NCI-H748 treated with DMSO at 0.1 percent for 48 hours (cell line): ENCODE data around the gene PLK5.
A peak's percentile ranks its signal among the peaks of the same experiment; 100 is the strongest.
"Not testable (repeated sequence)": the region's sequence is repeated elsewhere in the genome, so short reads cannot be mapped to it uniquely, and the experiment has no call there.

Experiments
- DNase-seq: peaks from one replicate; lab custom pipeline; 2025; lab: John Stamatoyannopoulos, UW

Gene PLK5, protein sequence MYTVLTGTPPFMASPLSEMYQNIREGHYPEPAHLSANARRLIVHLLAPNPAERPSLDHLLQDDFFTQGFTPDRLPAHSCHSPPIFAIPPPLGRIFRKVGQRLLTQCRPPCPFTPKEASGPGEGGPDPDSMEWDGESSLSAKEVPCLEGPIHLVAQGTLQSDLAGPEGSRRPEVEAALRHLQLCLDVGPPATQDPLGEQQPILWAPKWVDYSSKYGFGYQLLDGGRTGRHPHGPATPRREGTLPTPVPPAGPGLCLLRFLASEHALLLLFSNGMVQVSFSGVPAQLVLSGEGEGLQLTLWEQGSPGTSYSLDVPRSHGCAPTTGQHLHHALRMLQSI

DNA sequence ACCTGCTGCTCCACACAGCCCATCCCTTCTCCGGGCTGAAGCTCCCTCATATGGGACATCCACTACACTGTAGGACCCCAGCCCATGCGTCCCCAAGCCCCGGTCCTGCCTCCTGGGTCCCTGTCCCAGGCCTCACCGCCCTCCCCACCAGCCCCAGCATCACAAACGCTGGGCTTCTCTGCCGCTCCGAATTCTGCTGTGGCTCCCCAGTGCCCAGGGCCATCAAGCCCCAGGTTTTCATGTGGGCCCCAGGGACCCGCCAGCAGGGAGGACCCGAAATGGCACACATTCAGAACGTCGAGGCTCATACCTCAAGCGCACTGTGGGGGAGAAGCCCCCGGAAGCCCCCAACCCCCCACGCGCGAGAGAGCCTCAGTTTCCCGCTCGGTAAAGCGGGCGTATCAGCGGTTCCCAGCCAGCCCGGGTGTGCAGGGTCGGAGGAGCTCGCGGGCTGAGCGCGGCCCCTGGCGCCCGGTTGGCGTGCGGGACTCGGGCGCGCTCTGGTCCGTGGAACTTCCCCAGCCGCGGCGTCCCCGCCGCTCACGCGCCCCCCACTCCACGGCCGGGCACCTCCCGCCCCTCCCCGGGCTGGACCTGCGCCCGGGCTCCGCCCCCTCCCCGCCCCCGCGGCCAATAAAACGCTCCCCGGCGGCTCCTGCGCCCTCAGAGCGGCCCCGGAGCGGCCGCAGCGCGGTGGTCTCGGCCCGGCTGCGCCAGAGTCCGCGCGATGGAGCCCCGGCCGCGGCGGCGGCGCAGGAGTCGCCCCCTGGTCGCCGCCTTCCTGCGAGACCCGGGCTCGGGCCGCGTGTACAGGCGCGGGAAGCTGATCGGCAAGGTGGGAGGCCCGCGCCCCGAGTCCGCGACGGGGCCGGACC is at the start of gene PLK5:
TSS of gene PLK5 (plus strand) at position 666 of the 875 bp plus-strand sequence. CDS start 2,920 bp downstream, outside the sequence.
- DNase-seq: no peak

DNA sequence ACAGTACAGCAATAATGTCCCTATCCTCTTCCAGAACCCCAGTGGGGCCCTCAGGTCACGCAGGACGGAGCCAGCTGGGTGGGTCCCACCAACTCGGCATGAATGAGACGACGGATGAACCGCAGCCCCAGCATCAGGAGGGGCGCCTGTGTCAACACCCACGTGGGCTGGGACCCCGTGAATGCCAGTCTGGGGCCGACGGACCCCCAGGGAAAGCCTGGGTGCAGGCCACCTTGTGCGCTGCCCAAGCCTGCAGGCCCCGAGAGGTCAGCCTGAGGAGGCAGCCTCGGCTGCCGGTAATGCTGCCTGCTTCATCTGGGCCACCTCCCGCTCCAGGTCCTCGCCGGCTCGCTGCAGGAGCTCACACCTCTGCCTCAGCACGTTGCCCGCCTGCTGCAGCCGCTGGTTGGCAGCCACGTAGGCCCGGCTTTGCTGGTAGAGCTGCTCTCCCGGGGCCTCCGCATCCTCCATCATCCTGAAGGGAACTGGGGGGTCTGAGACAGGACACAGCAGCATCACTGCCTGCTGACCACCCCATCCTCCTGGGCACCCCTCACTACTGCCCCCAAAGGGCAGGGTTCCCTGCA is 49.0 kb upstream of the PLK5 start:
- no peak for DNase-seq

DNA sequence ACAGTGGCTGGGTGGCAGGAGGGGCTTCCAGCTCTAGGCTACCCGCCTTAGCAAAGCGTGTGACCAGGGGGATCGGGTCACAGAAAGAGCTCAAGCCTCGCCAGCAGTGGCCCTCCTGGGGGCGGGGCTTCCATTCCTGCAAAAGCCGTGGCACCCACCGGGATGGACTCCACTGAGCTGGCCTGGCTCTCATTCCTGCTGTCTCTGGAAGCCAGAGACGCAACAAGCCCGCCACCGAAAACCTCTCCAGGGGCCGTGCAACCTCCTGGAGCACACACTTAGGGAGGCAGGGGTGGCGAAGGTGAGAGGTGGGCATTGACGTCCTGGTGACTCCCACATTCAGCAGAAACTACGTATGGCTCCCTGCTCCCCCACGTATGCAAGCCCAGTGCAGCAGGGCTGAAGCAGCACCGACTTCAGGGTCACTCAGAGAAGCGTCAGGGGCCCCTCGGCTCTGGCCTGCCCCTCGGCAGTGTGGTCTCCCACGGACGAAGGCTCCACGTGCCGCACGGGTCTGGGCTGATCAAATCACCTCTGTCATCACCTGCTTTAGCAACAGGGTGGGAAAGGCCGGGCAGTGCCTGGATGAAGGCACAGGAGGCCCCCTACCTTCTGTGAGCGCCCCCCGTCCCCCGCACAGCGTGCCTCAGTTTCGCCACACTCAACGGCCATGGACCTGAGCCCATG is 48.0 kb upstream of the PLK5 start:
- no peak for DNase-seq

DNA sequence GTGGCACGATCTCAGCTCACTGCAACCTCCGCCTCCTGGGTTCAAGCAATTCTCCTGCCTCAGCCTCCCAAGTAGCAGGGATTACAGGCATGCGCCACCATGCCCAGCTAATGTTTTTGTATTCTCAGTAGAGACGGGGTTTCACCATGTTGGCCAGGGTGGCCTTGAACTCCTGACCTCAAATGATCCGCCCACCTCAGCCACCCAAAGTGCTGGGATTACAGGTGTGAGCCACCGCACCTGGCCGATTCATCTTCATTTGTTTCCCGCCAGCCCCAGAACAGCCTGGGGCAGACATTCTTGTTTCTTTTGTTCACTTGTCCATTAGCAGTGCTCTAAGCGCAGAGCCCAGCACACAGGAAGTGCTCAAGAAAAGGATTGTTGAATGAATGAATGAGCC is 46.8 kb upstream of the PLK5 start:
- not testable (repeated sequence) for DNase-seq

DNA sequence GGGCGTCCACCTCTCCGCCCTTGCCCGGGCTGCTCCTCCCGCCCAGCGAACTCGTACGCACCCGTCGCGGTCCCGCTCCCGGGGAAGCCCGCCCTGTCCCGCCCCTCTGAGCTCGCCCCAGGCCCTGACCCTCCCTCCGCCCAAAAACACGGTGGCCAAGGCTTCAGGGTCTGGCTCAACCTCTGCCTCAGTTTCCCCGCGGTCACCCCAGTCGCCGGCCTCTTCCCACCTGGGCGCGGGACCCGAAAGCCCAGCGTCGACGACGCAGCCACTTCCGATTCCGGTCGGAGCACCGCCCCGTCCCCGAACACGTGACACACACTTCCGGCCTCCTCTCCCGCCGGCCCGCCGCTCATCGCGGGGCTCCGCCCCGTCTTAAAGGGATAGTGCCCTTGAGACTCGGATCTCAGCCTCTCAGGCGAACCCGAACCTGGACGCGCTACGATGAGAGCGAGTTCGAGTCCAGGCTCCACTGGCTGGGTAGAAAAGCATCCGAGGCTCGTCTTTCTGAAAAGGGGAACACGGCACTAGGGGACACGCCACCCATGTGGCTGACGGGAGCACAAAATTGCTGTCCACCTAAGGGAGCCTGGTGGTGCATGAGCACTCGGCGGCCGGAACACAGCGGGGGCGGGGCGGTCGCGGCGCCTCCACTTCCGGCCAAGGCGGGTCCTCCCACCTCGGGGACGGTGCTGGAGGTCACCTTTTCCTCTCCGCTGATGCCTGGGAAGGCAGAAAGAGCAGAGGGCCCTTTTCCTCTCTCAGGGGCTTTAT is 44.8 kb upstream of the PLK5 start, which contains the start of gene C19orf25:
TSS of gene C19orf25 (minus strand) at position 282 of the 774 bp plus-strand sequence. CDS start 312 bp downstream, outside the sequence.
- peak; percentile 67 for DNase-seq

DNA sequence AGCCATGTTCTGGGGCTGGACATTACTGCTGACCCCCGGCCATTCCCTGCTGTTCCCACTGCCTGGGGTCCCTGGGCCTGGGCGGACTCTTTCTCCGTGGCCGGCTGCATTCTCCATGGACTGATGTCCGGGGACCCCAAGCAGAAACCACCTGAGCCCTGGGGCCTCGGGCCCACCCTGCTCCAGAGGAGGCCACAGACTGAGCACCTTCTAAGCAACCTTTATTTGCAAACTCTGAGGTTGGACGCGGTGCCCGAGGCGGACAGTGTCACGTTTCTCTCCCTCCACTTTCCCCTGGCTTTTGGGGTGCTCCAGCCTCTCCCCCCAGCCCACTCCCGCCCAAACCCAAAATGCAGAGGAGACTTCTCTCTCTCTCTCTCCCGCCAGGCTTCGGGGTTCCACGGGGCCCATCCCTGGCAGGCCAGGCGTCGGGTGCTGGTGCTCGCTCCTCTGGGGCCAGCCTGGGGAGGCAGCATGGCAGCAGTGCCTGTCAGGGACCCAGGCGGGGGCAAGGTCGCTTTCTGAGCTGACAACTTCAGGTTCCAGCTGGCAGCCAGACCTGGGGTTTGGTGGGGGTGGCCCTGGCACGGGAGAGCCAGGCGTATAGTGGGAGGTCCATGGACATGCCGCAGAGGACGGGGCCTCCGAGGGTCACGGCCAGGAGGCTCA is 42.5 kb upstream of the PLK5 start:
- DNase-seq: no peak

DNA sequence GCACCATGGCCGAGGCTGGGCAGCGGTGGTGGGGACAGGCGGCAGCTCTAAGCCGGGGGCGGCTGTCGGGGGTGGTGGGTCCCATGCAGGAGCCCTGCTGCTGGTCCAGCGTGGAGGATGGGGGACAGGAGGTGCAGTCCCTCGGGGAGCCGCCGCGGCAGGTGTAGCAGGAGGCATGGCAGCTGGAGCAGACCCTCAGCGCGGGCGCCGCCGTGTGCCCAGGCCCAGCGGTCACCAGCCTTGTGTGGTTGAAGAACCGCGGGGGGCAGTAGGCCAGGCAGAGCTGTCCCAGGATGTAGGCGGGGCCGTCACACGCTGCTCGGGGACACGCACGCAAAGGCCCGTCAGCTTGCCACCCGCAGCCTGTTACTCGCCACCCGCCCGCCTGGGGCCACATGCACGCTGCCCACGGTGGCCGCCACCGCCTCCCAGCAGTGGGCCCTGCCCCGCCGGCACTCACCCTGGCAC is 42.0 kb upstream of the PLK5 start:
- DNase-seq: no peak

DNA sequence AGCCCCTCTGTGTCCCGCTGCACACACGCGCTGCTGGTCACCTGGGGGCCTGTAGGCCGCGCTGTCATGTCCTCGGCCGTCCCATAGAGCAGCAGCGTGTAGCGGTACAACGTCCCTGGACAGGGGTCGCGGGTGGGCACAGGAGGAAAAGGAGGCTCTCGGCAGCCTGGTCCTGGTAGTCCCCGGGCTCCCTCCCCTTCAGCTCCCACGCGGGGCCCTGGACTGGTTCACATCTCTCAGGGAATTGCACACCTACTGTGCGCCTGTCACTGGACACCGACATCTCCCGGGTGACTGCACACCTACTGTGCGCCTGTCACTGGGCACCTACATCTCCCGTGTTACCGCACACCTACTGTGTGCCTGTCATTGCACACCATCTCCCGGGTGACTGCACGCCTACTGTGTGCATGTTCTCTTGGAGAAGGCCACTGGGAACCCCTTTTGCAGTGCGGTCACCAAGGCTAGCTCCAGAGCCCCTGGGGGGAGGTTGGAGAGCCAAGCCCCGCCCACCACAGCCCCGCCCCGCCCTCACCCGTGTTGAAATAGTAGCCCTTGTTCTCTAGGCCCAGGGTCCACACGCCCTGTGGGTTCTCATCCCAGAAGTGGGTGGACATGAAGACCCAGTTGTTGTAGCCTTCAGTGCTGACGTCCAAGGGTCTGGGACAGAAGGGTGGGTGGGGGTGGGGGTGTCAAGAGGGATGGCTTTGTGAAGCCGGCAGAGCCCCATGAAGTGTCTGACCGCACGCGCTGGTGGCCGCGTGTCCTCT is 41.3 kb upstream of the PLK5 start:
- no peak for DNase-seq

DNA sequence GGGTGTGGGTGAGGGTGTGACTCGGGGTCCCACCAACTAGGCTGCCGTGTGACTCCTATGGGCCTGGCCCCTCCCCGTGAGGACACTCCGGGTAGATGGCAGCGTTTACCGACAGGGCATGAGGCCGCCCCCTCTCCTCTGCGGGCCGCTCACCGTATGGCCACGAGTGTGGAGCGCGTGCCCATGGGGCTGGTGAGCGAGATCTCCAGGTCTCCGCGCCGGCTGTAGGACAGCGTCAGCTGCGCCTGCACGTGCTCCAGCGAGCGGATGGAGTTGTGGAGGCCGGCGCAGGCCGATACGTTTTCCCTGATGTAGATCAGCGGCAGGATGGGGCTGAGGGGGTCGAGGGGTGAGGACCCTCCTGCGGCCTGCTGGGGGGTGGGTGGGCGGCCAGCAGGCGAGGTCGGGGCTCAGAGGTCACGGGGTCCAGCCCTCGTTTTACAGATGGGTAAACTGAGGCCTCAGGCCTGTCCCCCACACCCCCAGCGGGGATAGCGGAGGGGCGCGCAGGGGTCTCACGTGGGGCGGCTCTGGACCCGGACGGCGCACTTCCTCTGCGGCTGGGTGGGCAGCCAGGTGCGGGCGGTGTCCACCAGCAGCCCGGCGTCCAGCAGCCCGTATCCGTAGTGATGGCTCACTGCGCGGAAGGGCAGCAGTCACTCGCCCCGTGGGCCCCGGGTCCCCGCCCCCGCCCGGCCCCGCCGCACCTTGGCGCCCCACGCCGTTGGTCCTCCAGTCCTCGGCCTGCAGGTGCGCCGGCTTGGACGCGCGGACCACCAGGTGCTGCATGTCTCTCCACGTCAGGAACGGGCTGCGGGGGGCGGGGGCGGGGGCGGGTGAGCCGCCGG is 40.5 kb upstream of the PLK5 start:
- DNase-seq: no peak

DNA sequence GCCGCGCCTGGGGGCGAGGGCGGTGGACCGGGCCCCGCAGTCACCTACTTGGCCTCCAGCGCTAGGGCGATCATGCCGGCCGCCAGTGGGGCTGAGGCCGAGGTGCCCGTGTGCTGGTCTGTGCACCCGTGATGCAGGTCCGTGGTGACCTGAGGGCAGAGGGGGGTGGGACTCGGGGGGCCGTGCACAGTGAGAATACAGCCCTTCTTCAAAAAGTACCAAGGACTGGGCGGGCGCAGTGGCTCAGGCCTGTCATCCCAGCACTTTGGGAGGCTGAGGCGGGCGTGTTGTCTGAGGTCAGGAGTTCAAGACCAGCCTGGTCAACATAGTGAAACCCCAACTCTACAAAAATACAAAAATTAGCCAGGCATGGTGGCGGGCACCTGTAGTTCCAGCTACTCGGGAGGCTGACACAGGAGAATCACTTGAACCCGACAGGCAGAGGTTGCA is 39.9 kb upstream of the PLK5 start:
- no peak for DNase-seq

DNA sequence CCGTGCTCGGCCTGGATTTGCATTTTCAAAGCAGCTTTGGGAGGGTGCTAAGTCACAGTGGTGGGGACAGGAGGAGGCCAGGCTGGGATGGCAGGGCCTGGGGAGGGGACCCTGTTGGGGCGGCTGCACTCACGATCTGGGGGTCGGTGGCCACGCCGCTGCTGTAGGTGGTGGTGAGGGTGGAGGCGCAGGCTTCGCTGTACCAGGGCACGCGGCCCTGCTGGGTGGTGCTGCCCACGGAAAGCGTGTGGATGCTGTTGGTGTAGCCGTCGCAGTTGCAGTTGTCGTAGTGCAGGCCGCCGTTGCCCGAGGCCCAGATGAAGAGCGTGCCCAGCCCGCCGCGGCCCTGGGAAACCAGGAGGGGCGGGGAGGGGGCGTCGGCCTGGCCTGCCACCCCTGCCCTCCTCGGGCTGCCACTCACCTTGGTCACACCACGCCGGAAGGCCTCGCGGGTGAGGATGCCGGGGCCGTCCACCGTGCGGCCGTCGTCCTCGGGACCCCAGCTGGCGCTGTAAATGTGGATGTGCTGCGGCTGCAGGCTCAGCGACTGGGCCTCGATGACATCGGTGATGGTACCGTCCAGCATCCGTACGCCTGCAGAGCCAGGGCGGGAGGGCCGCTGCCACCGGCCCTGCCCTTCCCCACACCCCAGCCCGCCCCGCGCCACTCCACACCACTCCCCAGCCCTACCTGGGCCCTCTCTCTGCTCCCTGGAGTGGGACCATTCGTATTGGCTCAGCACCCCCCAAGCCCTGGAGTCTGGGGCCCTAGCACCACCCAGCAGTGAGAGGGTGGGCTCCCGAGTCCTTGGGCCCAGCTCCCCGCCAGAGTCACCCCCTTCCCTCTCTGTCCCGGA is 36.9 kb upstream of the PLK5 start:
- no peak for DNase-seq

DNA sequence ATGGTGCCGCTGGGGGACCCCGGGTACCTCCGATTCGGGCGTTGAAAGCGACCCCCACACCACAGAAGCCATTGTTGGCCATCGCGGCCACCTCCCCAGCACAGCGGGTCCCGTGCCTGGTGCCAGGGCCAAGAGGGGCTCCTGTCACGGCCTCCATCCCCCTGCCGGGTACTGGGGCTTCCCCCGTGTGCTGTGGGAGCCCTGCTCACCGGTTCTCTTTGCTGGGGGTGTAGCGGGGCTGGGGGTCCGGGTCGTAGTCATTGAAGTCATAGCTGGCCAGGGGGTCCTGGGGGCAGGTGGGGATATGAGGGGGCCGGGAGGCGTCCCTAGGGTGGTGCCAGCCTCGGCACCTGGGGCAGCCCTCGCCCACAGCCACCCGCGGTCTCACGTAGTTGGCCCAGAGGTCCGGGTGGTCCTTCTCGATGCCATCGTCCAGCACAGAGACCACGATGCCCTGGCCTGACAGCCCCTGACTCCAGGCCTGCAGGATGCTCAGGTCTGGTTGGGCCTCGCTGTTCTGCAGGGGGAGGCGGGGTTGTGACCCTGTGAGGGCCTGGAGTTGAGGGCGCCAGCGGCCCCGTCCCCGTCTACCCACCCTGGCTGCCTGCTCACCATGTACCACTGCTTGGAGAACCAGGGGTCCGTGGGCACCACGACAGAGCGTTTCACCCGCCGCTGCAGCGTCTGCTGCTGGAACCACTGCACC is 36.1 kb upstream of the PLK5 start:
- DNase-seq: no peak

DNA sequence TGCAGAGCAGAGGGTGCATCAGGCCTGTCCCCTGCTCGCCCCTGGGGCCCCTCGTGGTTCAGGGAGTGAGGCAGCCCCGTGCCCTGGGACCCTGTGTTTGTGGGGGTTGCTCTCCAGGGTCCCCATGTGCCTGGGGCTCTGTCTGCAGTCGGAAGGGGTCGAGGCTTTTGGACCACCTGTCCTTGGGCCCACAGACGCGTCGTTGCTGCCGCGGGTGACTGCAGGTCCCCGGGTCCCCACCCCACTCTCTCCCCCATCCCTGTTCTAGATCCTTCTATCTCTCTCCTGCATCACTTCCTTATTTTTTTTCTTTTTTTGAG is 35.6 kb upstream of the PLK5 start:
- no peak for DNase-seq

DNA sequence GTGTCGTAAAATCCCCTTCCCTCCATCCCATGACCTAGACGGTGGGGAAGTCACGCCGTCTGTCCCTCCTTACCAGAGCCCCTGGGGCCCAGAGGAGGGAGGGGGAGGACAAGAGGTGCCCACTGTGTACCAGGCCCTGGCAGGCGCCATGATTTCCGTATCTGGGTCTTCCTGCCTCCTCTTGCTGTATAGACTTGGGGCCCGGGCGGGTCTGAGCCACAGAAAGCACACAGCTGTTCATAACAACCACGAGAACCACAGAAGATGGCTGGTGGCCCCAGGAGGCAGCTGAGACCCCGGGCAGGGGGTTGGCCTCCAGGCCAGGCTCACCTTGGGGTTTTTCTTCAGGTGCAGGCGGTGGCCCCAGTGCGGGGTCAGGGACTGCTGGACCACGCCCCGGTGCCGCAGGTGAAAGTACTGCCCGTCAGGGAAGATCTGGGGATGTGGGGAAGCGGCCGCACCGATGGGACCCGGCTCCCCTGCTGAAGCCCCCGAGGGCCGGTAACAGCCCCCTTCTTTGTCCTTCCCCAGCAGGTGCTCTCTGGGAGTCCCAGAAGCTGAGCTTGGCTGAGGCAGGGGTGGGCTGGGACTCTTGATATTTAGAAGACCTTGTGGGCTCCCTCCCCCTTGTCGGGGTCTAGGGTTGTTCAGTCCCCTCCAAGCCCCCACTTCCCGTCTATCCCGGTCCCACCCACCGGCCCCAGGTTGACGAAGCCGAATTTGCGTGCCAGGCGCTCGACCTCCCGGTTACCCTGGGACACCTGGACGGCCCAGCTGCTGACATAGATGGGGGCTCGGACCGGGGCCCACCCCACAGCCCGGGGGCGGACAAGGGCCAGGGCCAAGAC is 34.2 kb upstream of the PLK5 start:
- no peak for DNase-seq

DNA sequence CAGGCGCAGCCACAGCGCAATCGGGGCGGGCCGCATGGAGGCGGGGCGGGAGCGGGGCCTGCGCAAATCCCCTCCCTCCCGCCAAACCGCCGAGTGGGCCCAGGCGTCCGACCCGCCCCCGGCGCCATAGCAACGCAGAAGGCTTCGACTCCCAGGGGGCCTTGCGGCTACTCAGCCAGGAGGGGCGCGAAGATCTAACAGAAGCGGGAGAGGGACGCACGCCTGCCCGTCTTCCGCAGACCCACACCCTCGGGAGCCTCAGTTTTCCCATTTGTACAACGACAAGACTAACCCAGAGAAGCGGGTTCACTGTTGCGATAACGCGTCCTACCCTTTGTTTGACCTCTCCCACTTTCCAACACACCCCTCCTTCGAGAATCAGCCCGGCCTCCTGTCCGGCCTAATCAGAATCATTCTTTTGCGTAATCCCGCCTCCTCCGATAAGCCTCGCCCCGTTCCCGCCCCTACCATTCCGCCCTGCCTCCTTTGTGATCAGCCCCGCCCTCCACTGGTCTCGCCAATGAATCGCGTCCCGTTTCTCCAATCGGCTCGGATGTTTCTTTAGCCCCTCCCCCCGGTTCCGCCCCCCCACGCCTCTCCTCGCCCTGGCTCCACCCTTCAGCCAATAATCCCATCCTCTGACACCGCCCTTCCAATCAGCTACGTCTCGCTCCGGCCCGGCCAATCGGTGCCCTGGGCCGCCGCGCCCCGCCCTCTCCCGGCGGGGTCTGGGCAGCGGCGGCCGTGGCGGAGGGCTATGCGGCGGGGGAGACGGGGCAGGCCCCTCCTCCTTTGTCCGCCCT is 33.4 kb upstream of the PLK5 start, which contains the start of gene PCSK4:
TSS of gene PCSK4 (minus strand) at position 40 of the 803 bp plus-strand sequence. CDS start at position 36, 4 bp downstream.
- DNase-seq: peak; percentile 92
